HL-60 (cell line): ENCODE data around the gene CRELD2.

Experiments
- POLR2AphosphoS5 ChIP-seq: IDR thresholded peaks from 2 replicates; pipeline ENCODE4 v1.6.1; 2012; ENCODE audit warnings: low read depth
- TF ChIP-seq, protein P1 (sequence below): IDR thresholded peaks from one replicate; pipeline ENCODE4 v1.5.1; 2011; ENCODE audit warnings: low read length, control low read depth, inconsistent platforms; ENCODE audit not compliant: insufficient read depth

DNA sequence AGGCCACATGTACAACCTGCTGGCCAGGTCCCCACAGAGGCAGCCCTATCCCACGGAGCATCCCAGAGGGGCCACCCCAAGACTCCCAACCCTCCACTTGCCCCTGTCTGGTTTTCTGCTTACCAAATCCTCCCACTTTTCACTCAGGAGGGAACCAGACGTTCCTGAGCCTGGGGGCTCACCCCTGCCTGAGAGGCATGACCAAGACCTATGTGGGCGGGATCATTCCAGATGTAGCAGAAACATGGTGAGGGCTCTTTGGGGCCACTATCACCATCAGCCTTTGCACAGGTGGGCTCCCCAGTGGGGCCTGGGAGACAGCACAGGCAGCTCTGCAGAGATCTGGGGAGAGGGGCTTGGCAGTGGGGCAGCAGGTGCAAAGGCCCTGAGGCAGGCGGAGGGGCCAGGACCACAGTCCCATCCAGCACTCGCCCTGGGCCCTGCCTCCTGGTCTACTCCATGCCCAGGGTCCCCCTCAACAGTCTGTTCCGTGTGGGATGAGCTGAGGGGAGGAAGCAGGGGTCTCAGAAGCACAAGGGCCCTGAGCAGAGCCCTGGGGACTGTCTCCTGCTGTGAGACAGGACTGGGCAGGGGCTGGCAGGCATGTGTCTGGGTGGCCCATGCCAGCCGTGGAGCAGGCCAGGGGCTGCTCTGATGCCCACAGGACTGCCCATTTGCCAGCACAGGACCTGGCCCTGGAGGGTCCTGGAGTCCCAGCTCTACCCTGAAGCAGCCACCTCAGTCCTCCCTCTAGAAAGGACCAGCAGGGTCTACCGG lies 51.5 kb downstream of the CRELD2 start:
- TF ChIP-seq, protein P1, sequence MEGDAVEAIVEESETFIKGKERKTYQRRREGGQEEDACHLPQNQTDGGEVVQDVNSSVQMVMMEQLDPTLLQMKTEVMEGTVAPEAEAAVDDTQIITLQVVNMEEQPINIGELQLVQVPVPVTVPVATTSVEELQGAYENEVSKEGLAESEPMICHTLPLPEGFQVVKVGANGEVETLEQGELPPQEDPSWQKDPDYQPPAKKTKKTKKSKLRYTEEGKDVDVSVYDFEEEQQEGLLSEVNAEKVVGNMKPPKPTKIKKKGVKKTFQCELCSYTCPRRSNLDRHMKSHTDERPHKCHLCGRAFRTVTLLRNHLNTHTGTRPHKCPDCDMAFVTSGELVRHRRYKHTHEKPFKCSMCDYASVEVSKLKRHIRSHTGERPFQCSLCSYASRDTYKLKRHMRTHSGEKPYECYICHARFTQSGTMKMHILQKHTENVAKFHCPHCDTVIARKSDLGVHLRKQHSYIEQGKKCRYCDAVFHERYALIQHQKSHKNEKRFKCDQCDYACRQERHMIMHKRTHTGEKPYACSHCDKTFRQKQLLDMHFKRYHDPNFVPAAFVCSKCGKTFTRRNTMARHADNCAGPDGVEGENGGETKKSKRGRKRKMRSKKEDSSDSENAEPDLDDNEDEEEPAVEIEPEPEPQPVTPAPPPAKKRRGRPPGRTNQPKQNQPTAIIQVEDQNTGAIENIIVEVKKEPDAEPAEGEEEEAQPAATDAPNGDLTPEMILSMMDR = no peak
- no peak for TF ChIP-seq POLR2AphosphoS5
